Cerebellar nuclear complex (tissue), 1 donor: ENCODE measurements around the gene OSBPL10.

Experiments used
- DNase-seq, 2 experiments: peaks; one replicate each; lab custom pipeline; 2025; lab: John Stamatoyannopoulos, UW

Gene OSBPL10

GRCh38 chr3:31988271-31988670 is 7.2 kb upstream of the OSBPL10 start:
- no peak for DNase-seq

- DNase-seq, result no peak
Measured at GRCh38 chr3:31985831-31986230, 4.8 kb upstream of the OSBPL10 start.

GRCh38 chr3:31984321-31984720 is 3.3 kb upstream of the OSBPL10 start:
- no peak for DNase-seq

GRCh38 chr3:31980530-31981205 is 394 bp downstream of the OSBPL10 start:
- no peak for DNase-seq

GRCh38 chr3:31979001-31979697 is 1.9 kb downstream of the OSBPL10 start:
- DNase-seq, result no peak

GRCh38 chr3:31978553-31978952 is 2.5 kb downstream of the OSBPL10 start:
- no peak for DNase-seq

- no peak for DNase-seq
Measured at GRCh38 chr3:31977736-31978135, 3.3 kb downstream of the OSBPL10 start.

GRCh38 chr3:31976302-31976701 is 4.8 kb downstream of the OSBPL10 start:
- no peak for DNase-seq

- no peak for DNase-seq
Measured at GRCh38 chr3:31974964-31975363, 6.1 kb downstream of the OSBPL10 start.

GRCh38 chr3:31974471-31974870 is 6.6 kb downstream of the OSBPL10 start:
- no peak for DNase-seq

GRCh38 chr3:31973837-31974236 is 7.2 kb downstream of the OSBPL10 start:
- no peak for DNase-seq

GRCh38 chr3:31973081-31973480 is 8.0 kb downstream of the OSBPL10 start:
- DNase-seq, result no peak

- no peak for DNase-seq
Measured at GRCh38 chr3:31971607-31972006, 9.5 kb downstream of the OSBPL10 start.

- DNase-seq, result no peak
Measured at GRCh38 chr3:31968927-31969418, 12.1 kb downstream of the OSBPL10 start.

- no peak for DNase-seq
Measured at GRCh38 chr3:31968369-31968926, 12.6 kb downstream of the OSBPL10 start.

- no peak for DNase-seq
Measured at GRCh38 chr3:31967592-31967991, 13.5 kb downstream of the OSBPL10 start.

GRCh38 chr3:31966978-31967591 is 14.0 kb downstream of the OSBPL10 start:
- DNase-seq, result no peak

- DNase-seq, result no peak
Measured at GRCh38 chr3:31962801-31963205, 18.3 kb downstream of the OSBPL10 start.

GRCh38 chr3:31960793-31961431 is 20.1 kb downstream of the OSBPL10 start:
- DNase-seq, result no peak

GRCh38 chr3:31959951-31960792 is 20.9 kb downstream of the OSBPL10 start:
- DNase-seq, result no peak

- no peak for DNase-seq
Measured at GRCh38 chr3:31959251-31959650, 21.8 kb downstream of the OSBPL10 start.
